ENCODE data around the gene MKLN1.

MKLN1 gene

GRCh38 chr7:131538071-131538812, 210.6 kb downstream of the MKLN1 start:
- H3K4me3 ChIP-seq (replicated peaks; ENCODE audit: low read depth, low read length), result no peak overlapping the region
- DNase-seq (ENCODE audit: extremely low read depth, low read depth), result no peak
- no peak for TF ChIP-seq CTCF (IDR thresholded peaks at IDR 0.05; ENCODE audit: low read depth, low read length, missing control alignments)

- H3K4me3 ChIP-seq (replicated peaks; ENCODE audit: low read depth, low read length), result no peak overlapping the region
- no peak for DNase-seq (ENCODE audit: extremely low read depth, low read depth)
- TF ChIP-seq CTCF (IDR thresholded peaks at IDR 0.05; ENCODE audit: low read depth, low read length, missing control alignments), result no peak
Observed at GRCh38 chr7:131538813-131539179, 211.1 kb downstream of the MKLN1 start.

GRCh38 chr7:131540491-131541162, 213.0 kb downstream of the MKLN1 start:
- no peak for DNase-seq (ENCODE audit: extremely low read depth, low read depth)
- TF ChIP-seq CTCF (IDR thresholded peaks at IDR 0.05; ENCODE audit: low read depth, low read length, missing control alignments), result no peak
- no peak overlapping the region for H3K4me3 ChIP-seq (replicated peaks; ENCODE audit: low read depth, low read length)

- no peak overlapping the region for H3K4me3 ChIP-seq (replicated peaks; ENCODE audit: low read depth, low read length)
- TF ChIP-seq CTCF (IDR thresholded peaks at IDR 0.05; ENCODE audit: low read depth, low read length, missing control alignments), result no peak
- no peak for DNase-seq (ENCODE audit: extremely low read depth, low read depth)
Observed at GRCh38 chr7:131543298-131543697, 215.6 kb downstream of the MKLN1 start.

GRCh38 chr7:131544021-131544420, 216.3 kb downstream of the MKLN1 start:
- no peak for DNase-seq (ENCODE audit: extremely low read depth, low read depth)
- H3K4me3 ChIP-seq (replicated peaks; ENCODE audit: low read depth, low read length), result no peak overlapping the region
- no peak for TF ChIP-seq CTCF (IDR thresholded peaks at IDR 0.05; ENCODE audit: low read depth, low read length, missing control alignments)

- TF ChIP-seq CTCF (IDR thresholded peaks at IDR 0.05; ENCODE audit: low read depth, low read length, missing control alignments), result peak; percentile 27
- H3K4me3 ChIP-seq (replicated peaks; ENCODE audit: low read depth, low read length), result no peak overlapping the region
- DNase-seq (ENCODE audit: extremely low read depth, low read depth), result no peak
Observed at GRCh38 chr7:131544449-131545301, 217.0 kb downstream of the MKLN1 start.

Measured in HFF-Myc (cell line).